NCI-H1105 treated with DMSO at 0.1 percent for 48 hours (cell line): ENCODE measurements around the gene ASTN1.

Experiments
- DNase-seq: peaks from one replicate; lab custom pipeline; 2025; lab: John Stamatoyannopoulos, UW

The ASTN1 gene

GRCh38 chr1:176989754-176990153 lies 174.8 kb downstream of the ASTN1 start:
- no peak for DNase-seq

- DNase-seq: no peak
Observed at GRCh38 chr1:176989023-176989422, 175.5 kb downstream of the ASTN1 start.

GRCh38 chr1:176987016-176987415 lies 177.5 kb downstream of the ASTN1 start:
- DNase-seq: no peak

GRCh38 chr1:176983731-176984130 lies 180.8 kb downstream of the ASTN1 start:
- no peak for DNase-seq

- DNase-seq: no peak
Observed at GRCh38 chr1:176976771-176977170, 187.7 kb downstream of the ASTN1 start.

- no peak for DNase-seq
Observed at GRCh38 chr1:176976225-176976624, 188.3 kb downstream of the ASTN1 start.

DNA sequence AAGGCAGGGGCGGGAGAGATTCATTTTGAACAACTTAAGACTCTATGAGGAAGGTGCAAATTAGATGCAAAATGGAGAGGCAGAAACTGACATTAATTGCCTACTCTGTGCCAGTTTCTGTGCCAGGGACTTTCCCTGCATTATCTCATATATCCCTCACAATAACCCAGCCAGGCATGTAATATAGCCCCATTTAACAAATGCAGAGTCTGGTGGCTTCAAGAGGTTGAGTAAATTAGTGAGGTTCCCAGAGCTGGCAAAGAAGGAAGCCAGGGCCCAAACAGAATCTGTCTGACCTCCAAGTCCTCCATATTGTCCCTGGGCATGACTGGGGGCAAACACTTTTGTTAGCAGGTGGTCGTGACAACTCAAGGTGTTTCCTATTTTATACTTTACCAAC lies 199.8 kb downstream of the ASTN1 start:
- DNase-seq: no peak

- no peak for DNase-seq
Observed at GRCh38 chr1:176963181-176963580, 201.3 kb downstream of the ASTN1 start.

DNA sequence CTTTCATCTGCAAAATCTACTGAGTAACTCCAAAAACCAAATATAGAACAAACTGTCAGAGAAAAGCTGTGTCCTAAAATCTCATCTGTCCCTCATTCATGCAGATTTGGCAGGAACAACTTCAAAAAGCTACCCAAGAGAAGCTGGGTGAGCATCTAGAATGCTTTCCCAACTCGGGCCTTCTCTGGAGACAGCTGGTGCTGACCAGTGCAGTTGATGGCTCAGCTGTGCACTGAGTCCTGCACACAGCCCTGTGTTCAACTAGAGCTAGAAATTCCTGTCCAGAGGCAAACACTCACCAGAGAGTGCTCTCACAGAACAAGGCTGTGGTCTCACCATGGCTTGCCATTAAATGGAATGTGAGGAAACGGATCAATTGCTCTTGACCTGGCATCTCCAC lies 202.8 kb downstream of the ASTN1 start:
- no peak for DNase-seq

DNA sequence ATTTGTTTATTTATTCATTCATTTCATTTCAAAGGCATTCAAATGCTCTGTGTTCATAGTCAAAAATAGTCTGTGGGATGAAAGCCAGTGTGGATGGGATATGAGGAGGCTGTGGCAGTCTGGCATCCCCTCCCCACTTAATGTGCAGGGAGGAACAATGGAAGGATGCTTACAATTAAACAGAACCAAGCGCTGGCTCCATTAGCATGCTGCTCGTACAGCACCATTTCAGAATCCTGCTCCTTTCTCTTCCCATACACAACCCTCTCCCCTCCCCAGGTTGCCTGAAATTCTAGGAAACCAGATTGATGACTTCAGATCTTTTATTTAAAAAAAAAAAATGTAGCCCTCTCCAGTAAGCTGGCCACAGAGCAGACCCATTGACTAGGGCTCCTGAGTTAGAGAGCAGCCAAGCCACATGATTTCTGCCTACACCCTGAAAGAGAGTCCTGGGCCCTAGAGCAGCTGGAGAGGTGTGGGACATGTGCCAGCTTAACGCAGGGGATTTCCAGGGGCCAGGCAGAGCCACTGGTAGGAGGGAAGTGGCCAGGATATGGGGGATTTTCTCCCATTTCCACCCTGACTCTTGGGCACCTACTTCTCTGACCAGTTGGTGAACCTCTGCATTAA lies 205.2 kb downstream of the ASTN1 start:
- DNase-seq: no peak

DNA sequence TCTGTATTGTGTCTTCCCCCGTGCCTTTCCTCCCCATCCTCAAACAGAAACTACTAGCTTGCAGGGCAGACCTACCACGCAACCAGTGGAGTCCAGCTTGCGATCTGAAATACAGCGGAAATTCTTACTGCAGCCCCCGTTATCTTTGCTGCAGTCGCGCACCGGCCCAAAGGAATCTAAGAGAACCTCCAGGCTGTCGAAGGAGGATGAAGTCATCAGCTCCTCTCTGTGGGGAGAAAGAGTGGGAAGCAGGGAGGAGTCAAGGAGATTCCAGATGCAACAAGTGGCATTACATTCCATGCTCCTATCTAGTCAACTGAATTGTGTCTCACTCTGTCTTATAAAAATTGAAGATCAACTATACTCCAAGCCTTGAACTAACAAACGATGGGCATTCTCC lies 206.9 kb downstream of the ASTN1 start:
- DNase-seq: no peak

GRCh38 chr1:176954242-176954641 lies 210.3 kb downstream of the ASTN1 start:
- peak; percentile 1 for DNase-seq

DNA sequence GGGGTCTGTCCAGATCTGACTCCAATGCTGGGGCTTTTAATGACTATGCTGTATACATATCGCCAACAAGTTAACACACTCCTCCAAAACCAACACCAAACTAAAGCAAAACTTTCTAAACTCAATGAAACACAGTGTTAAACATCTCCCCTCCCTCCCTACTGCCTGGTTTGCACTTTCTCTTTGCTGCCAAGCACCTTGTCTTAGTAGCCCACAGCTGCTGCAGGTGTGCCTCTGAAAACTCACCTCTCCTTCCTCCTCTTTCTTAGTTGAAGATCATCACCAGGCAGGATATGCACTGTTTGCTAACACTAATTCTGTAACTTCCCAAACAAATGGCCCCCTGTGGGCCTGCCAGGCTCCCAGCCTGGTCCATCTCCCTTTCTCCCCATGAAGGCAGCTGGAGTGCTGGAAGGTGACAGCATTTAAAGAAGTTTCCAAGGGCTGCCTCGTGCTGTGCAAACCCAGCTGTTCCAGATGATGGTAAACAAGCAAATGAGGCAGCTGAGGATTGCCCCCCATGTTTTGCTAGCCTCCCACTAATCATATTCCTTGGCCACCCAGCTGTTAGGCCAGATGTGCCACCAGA lies 213.7 kb downstream of the ASTN1 start:
- DNase-seq: no peak

GRCh38 chr1:176949033-176949662 lies 215.4 kb downstream of the ASTN1 start:
- DNase-seq: no peak

- DNase-seq: no peak
Observed at GRCh38 chr1:176944606-176945005, 219.9 kb downstream of the ASTN1 start.

GRCh38 chr1:176943783-176944182 lies 220.7 kb downstream of the ASTN1 start:
- DNase-seq: no peak

DNA sequence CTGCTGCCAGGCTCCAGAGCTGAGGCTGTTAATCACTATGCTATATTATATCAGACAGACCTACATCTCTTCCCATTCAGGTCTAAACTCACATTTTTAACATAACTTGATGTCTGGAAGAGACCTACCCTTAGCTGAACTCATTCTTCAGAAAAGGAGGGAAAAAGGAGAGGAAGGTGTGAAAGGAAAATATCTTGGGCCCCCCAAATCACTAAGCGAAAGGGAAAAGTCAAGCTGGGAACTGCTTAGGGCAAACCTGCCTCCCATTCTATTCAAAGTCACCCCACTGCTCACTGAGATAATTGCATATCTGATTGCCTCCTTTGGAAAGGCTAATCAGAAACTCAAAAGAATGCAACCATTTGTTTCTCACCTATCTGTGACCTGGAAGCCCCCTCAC lies 222.2 kb downstream of the ASTN1 start:
- DNase-seq: no peak

- DNase-seq: no peak
Observed at GRCh38 chr1:176939993-176940392, 224.5 kb downstream of the ASTN1 start.

GRCh38 chr1:176938375-176938774 lies 226.1 kb downstream of the ASTN1 start:
- DNase-seq: no peak

DNA sequence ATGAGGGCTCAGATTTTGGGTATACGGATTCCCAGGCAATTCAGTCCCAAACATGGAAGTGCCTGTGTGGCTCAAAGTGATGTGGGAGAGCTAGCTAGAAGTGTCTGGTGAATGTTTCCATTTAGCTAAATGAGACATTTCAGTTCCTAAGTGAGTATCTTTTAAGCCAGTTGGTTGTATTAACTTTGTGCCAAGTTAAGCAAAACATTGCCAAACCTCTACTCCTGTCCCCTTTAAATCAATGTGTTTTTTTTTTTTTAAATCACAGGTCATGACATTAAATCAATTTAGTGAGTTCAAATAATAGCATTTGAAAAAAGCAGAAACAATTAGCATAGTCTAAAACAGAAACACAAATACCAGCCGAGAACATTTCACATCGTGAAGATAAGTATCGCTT lies 230.1 kb downstream of the ASTN1 start:
- DNase-seq: no peak

DNA sequence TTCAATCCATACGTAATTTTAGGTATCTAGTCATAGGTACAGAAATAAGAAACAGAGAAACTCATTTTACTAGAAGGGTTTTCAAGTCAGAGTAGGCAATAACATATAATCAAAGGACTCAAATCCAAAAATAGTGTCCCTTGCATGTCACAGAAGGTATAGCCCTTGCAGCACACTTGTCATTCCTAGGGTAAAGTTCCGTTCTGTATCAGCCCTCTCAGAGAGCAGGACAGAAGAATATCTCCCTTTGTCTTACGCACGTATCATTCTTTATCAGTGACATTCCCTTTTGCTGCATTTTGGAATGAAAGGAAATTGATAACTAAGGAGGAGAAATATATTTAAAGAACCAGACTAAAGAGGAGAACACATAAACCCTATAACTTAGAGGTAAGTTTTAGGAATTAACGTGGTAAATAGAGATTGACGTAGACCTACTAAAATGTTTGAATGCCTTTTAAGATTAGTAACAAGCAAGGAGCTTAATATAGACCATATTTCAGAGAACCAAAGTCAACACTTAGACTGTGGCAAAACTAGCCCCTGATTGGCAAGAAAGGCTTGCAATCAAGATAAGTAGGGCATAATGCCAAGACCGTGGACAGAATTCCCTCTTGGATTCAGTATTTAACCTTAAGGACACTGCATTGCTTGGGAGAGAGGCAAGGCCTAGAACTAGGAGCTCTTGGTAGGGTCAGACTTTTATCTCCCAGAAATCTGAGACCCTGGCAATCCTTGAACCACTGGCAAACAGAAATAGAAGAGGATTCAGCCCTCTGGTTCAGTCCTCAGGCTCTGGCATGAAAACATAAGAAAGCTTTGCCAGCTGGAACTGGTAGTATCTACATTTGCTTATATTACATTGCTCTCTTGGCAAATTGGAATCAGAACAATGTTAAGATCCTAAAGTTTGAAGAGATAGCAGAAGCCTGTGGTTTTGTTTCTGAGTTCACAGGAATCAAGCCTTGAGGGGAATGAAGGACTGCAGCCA lies 232.1 kb downstream of the ASTN1 start:
- DNase-seq: no peak

DNA sequence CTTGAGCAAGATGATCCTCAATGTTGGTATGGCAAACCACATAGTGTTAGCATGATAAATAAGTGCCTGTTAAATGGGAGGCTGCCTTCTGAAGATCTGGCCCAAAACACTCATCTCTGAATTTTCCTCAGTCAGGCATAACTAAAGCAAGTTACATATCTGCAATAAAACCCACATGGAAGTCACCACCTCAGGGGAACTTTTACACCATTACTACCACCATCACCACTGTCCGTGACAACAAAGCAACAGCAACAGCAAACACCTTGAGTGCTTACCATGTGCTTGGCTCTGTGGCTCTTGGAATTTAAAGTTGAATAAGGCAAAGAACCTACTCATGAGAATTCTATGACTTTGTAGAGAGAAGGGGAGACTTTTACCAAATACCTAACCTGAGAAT lies 233.0 kb downstream of the ASTN1 start:
- DNase-seq: no peak
